WTC11 (cell line): ENCODE measurements around the gene GALNT15. TPM values are rescaled to one million over a fixed set of nuclear protein-coding genes. Genes with fewer than 3 reads are reported as not detected.

Source experiments
- ATAC-seq: fragments of 200-7000 bp; cut with Tn5 transposase; 2 replicates; pipeline ENCODE4 v1.10.0; 2021; ENCODE audit warnings: mild to moderate bottlenecking, moderate library complexity
- CTCF ChIA-PET: fragments of 300-600 bp; sonication (Branson Sonifier 250); formaldehyde crosslinking; loops from one replicate; lab custom pipeline; 2021; ENCODE audit warnings: antibody characterized with exemption; lab: Charles Lee
- POLR2A ChIA-PET: fragments of 350-600 bp; sonication (Branson Sonifier 250); formaldehyde crosslinking; loops from one replicate; lab custom pipeline; 2021; ENCODE audit warnings: antibody characterized with exemption; lab: Charles Lee
- DNase-seq: peaks from one replicate; pipeline ENCODE4 v3.0.0; 2021; ENCODE audit warnings: low spot score
- H3K27ac Mint-ChIP-seq: 2 replicates; pipeline ENCODE4 v1.8.0; 2021; ENCODE audit warnings: mixed read lengths
- H3K27me3 Mint-ChIP-seq: 2 replicates; pipeline ENCODE4 v1.8.0; 2021; ENCODE audit warnings: low read depth, mild to moderate bottlenecking, moderate library complexity, mixed read lengths
- H3K36me3 Mint-ChIP-seq: 2 replicates; pipeline ENCODE4 v1.8.0; 2021; ENCODE audit warnings: mixed read lengths
- H3K4me1 Mint-ChIP-seq: 2 replicates; pipeline ENCODE4 v1.8.0; 2022; ENCODE audit warnings: mixed read lengths
- H3K4me3 Mint-ChIP-seq: 2 replicates; pipeline ENCODE4 v1.8.0; 2021; ENCODE audit warnings: mild to moderate bottlenecking, moderate library complexity, mixed read lengths
- H3K9me3 Mint-ChIP-seq: 2 replicates; pipeline ENCODE4 v1.8.0; 2021; ENCODE audit warnings: mixed read lengths
- CBFB ChIP-seq: sonication (generic); formaldehyde crosslinking; IDR thresholded peaks from 2 replicates; pipeline ENCODE4 v1.8.1; 2022; ENCODE audit warnings: mild to moderate bottlenecking, low read depth, missing genetic modification reagents
- CREM ChIP-seq: sonication (generic); formaldehyde crosslinking; IDR thresholded peaks from 2 replicates; pipeline ENCODE4 v1.8.1; 2022; ENCODE audit warnings: mild to moderate bottlenecking, missing genetic modification reagents, moderate library complexity
- E2F1 ChIP-seq: sonication (generic); formaldehyde crosslinking; IDR thresholded peaks from 2 replicates; pipeline ENCODE4 v1.8.0; 2022; ENCODE audit warnings: mild to moderate bottlenecking, missing genetic modification reagents
- ELF4 ChIP-seq: sonication (generic); formaldehyde crosslinking; IDR thresholded peaks from 2 replicates; pipeline ENCODE4 v1.8.1; 2022; ENCODE audit warnings: low read depth, mild to moderate bottlenecking, moderate library complexity, missing genetic modification reagents
- FOXK1 ChIP-seq: sonication (generic); formaldehyde crosslinking; IDR thresholded peaks from 2 replicates; pipeline ENCODE4 v1.8.0; 2022; ENCODE audit warnings: mild to moderate bottlenecking, moderate library complexity, missing genetic modification reagents
- MXD4 ChIP-seq: fragments of 250-450 bp; sonication (Bioruptor Pico); IDR thresholded peaks from 2 replicates; pipeline ENCODE4 v1.8.0; 2021; ENCODE audit warnings: mild to moderate bottlenecking, moderate library complexity, borderline replicate concordance
- NFATC4 ChIP-seq: fragments of 250-450 bp; sonication (Bioruptor Pico); IDR thresholded peaks from 2 replicates; pipeline ENCODE4 v1.9.0; 2021; ENCODE audit warnings: mild to moderate bottlenecking
- NFE2L1 ChIP-seq: sonication (generic); formaldehyde crosslinking; IDR thresholded peaks from 2 replicates; pipeline ENCODE4 v1.8.1; 2023; ENCODE audit warnings: missing genetic modification reagents
- PRDM15 ChIP-seq: sonication (generic); formaldehyde crosslinking; IDR thresholded peaks from 2 replicates; pipeline ENCODE4 v1.8.0; 2022; ENCODE audit warnings: missing genetic modification reagents
- STAT6 ChIP-seq: sonication (generic); formaldehyde crosslinking; conservative IDR thresholded peaks from 2 replicates; pipeline ENCODE4 v1.8.1; 2023; ENCODE audit warnings: mild to moderate bottlenecking, low read depth, missing genetic modification reagents, moderate library complexity
- ZNF671 ChIP-seq: fragments of 250-450 bp; sonication (Bioruptor Pico); IDR thresholded peaks from 2 replicates; pipeline ENCODE4 v1.8.0; 2021; ENCODE audit warnings: mild to moderate bottlenecking
- total RNA-seq: library from RNA; stranded (reverse); gene quantifications from 3 replicates; pipeline ENCODE4 v1.2.3, GENCODE V29; 2021
- TF ChIP-seq, protein P1 (sequence below): sonication (generic); formaldehyde crosslinking; IDR thresholded peaks from 2 replicates; pipeline ENCODE4 v1.8.0; 2023; ENCODE audit warnings: missing genetic modification reagents, mild to moderate bottlenecking, borderline replicate concordance

The GALNT15 gene
- total RNA-seq, 1 experiment from 2014 or later, result 0.15 TPM

GRCh38 chr3:16171825-16172224 lies 2.7 kb upstream of the GALNT15 start:
- Mint-ChIP-seq H3K9me3 (peaks cover 22% of the 10 kb centered on the region), H3K27me3 (peaks cover 16% of the 10 kb centered on the region), H3K4me1 (no peaks in the 10 kb centered on the region), H3K36me3 (no peaks in the 10 kb centered on the region), H3K27ac (no peak overlapping the region)
- DNase-seq (no peak), ATAC-seq (no peak)
- CTCF ChIA-PET, result no interaction called here
- POLR2A ChIA-PET, result no interaction called here
- no peak for TF ChIP-seq PRDM15 (CRISPR knock-in tag)
- TF ChIP-seq CREM, result no peak
- no peak for TF ChIP-seq ELF4
- TF ChIP-seq, all 79 proteins: peak for 0
- no peak overlapping the region for H3K4me3 Mint-ChIP-seq

GRCh38 chr3:16173283-16174025 lies 1.0 kb upstream of the GALNT15 start:
- no peak overlapping the region for H3K27ac Mint-ChIP-seq
- CTCF ChIA-PET, result no interaction called here
- peaks cover 17% of the 10 kb centered on the region for H3K9me3 Mint-ChIP-seq
- H3K27me3 Mint-ChIP-seq, result peaks cover 12% of the 10 kb centered on the region
- no peak for ATAC-seq
- no peak overlapping the region for H3K4me3 Mint-ChIP-seq
- POLR2A ChIA-PET, result no interaction called here
- DNase-seq, result no peak
- H3K36me3 Mint-ChIP-seq, result no peaks in the 10 kb centered on the region
- peaks cover 5% of the 10 kb centered on the region; the same call in 1 of the 2 replicates for H3K4me1 Mint-ChIP-seq
- TF ChIP-seq MXD4 (CRISPR knock-in tag), result no peak
- TF ChIP-seq FOXK1 (CRISPR knock-in tag), result no peak
- no peak for TF ChIP-seq CBFB
- TF ChIP-seq NFATC4 (CRISPR knock-in tag), result no peak
- TF ChIP-seq, protein P1, sequence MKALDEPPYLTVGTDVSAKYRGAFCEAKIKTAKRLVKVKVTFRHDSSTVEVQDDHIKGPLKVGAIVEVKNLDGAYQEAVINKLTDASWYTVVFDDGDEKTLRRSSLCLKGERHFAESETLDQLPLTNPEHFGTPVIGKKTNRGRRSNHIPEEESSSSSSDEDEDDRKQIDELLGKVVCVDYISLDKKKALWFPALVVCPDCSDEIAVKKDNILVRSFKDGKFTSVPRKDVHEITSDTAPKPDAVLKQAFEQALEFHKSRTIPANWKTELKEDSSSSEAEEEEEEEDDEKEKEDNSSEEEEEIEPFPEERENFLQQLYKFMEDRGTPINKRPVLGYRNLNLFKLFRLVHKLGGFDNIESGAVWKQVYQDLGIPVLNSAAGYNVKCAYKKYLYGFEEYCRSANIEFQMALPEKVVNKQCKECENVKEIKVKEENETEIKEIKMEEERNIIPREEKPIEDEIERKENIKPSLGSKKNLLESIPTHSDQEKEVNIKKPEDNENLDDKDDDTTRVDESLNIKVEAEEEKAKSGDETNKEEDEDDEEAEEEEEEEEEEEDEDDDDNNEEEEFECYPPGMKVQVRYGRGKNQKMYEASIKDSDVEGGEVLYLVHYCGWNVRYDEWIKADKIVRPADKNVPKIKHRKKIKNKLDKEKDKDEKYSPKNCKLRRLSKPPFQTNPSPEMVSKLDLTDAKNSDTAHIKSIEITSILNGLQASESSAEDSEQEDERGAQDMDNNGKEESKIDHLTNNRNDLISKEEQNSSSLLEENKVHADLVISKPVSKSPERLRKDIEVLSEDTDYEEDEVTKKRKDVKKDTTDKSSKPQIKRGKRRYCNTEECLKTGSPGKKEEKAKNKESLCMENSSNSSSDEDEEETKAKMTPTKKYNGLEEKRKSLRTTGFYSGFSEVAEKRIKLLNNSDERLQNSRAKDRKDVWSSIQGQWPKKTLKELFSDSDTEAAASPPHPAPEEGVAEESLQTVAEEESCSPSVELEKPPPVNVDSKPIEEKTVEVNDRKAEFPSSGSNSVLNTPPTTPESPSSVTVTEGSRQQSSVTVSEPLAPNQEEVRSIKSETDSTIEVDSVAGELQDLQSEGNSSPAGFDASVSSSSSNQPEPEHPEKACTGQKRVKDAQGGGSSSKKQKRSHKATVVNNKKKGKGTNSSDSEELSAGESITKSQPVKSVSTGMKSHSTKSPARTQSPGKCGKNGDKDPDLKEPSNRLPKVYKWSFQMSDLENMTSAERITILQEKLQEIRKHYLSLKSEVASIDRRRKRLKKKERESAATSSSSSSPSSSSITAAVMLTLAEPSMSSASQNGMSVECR (CRISPR knock-in tag), result no peak
- no peak for TF ChIP-seq ZNF671 (CRISPR knock-in tag)
- TF ChIP-seq STAT6, result no peak
- no peak for TF ChIP-seq ELF4
- no peak for TF ChIP-seq NFE2L1 (CRISPR knock-in tag)
- TF ChIP-seq E2F1 (CRISPR knock-in tag), result no peak
- TF ChIP-seq, all 79 proteins: peak for 0
